ENCODE data around the gene PPME1.

DNA sequence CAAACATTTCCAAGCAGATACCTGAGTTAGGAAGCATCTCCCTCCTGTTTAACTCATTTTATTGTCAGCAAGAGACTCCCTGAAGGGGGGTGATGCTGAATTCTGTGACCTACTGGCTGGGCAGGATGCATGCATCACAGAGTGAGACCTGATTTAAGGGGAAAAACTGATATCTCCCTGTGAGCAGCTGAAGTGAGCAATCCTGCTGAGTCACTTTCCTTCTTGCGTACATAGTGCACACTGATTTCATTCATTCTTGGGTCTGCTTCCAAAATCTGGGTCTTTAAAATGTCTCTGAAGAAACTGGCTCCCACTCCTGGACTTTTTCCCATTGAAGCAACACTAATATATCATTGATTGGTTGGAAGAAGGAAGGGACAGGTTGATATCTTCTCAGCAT is 117.1 kb downstream of the PPME1 start:
- no peak for TF ChIP-seq YY1 (IDR thresholded peaks at IDR 0.05; ENCODE audit: insufficient read depth, insufficient read length)
- TF ChIP-seq ZNF274 (IDR thresholded peaks at IDR 0.05; ENCODE audit: low read depth, low read length) = no peak
- no peak for TF ChIP-seq SUZ12 (IDR thresholded peaks at IDR 0.05; ENCODE audit: extremely low read depth, insufficient read depth, insufficient read length)

All from NT2/D1 (cell line).